ENCODE results near the gene CASP6. TPM values are rescaled to one million over a fixed set of nuclear protein-coding genes. Genes with fewer than 3 reads are reported as not detected.

Gene CASP6
- total RNA-seq, 4 donors from 2014 or later, result 17.0 to 121 (median 43.7) TPM

GRCh38 chr4:109719604-109720003, 16.4 kb upstream of the CASP6 start:
- H3K27ac ChIP-seq, result no peak overlapping the region
- intact Hi-C loops (cut with DNase I; ENCODE audit: low total_unique reads), result no loop called here
- no peaks in the 10 kb centered on the region for H3K36me3 ChIP-seq
- TF ChIP-seq CTCF (IDR thresholded peaks at IDR 0.05) (no peak), POLR2A (IDR thresholded peaks at IDR 0.05) (no peak)
- H3K4me3 ChIP-seq, result no peak overlapping the region
- H3K27me3 ChIP-seq, result no peaks in the 10 kb centered on the region
- no peaks in the 10 kb centered on the region for H3K4me1 ChIP-seq
- H3K9me3 ChIP-seq, result no peaks in the 10 kb centered on the region
- no peak for DNase-seq

- Histone ChIP-seq H3K27ac (no peak overlapping the region), H3K36me3 (no peaks in the 10 kb centered on the region), H3K4me1 (no peaks in the 10 kb centered on the region), H3K27me3 (no peaks in the 10 kb centered on the region), H3K4me3 (no peak overlapping the region), H3K9me3 (no peaks in the 10 kb centered on the region)
- intact Hi-C loops (cut with DNase I; ENCODE audit: low total_unique reads), result no loop called here
- TF ChIP-seq POLR2A (IDR thresholded peaks at IDR 0.05) (no peak), CTCF (IDR thresholded peaks at IDR 0.05) (no peak)
- DNase-seq, result no peak
Measured at GRCh38 chr4:109718759-109719158, 15.5 kb upstream of the CASP6 start.

GRCh38 chr4:109713500-109713899, 10.3 kb upstream of the CASP6 start:
- Histone ChIP-seq H3K27me3 (no peaks in the 10 kb centered on the region), H3K4me1 (no peaks in the 10 kb centered on the region), H3K27ac (no peak overlapping the region), H3K9me3 (no peaks in the 10 kb centered on the region), H3K36me3 (no peaks in the 10 kb centered on the region), H3K4me3 (no peak overlapping the region)
- no peak for TF ChIP-seq CTCF (IDR thresholded peaks at IDR 0.05)
- TF ChIP-seq POLR2A (IDR thresholded peaks at IDR 0.05), result no peak
- intact Hi-C loops (cut with DNase I; ENCODE audit: low total_unique reads), result no loop called here
- no peak for DNase-seq

- no peak overlapping the region for H3K27ac ChIP-seq
- no peak for DNase-seq
- TF ChIP-seq POLR2A (IDR thresholded peaks at IDR 0.05) (no peak), CTCF (IDR thresholded peaks at IDR 0.05) (no peak)
- no peaks in the 10 kb centered on the region for H3K27me3 ChIP-seq
- no peaks in the 10 kb centered on the region for H3K4me1 ChIP-seq
- intact Hi-C loops (cut with DNase I; ENCODE audit: low total_unique reads), result loop anchor here (10.0 kb wide), 1 partner anchor 274 kb away; the partner anchor contains the start of gene SEC24B
- no peak overlapping the region for H3K4me3 ChIP-seq
- H3K36me3 ChIP-seq, result no peaks in the 10 kb centered on the region
- H3K9me3 ChIP-seq, result no peaks in the 10 kb centered on the region
Measured at GRCh38 chr4:109708990-109709389, 5.7 kb upstream of the CASP6 start.

GRCh38 chr4:109708435-109708834, 5.2 kb upstream of the CASP6 start:
- no peak overlapping the region for H3K27ac ChIP-seq
- no peak for DNase-seq
- H3K4me1 ChIP-seq, result no peaks in the 10 kb centered on the region
- TF ChIP-seq POLR2A (IDR thresholded peaks at IDR 0.05), result no peak
- no peak for TF ChIP-seq CTCF (IDR thresholded peaks at IDR 0.05)
- intact Hi-C loops (cut with DNase I; ENCODE audit: low total_unique reads), result loop anchor here (10.0 kb wide), 1 partner anchor 274 kb away; the partner anchor contains the start of gene SEC24B
- no peaks in the 10 kb centered on the region for H3K27me3 ChIP-seq
- H3K36me3 ChIP-seq, result no peaks in the 10 kb centered on the region
- no peak overlapping the region for H3K4me3 ChIP-seq
- no peaks in the 10 kb centered on the region for H3K9me3 ChIP-seq

All from uterus (tissue), 4 donors.